Muscle layer of duodenum (tissue), 2 donors: ENCODE measurements around the gene CFAP97D2.

Experiments used
- H3K27ac ChIP-seq: one replicate; pipeline ENCODE4 v1.7.0; 2013; ENCODE audit warnings: mild to moderate bottlenecking, low read length
- H3K27me3 ChIP-seq: one replicate; pipeline ENCODE4 v1.7.0; 2013; ENCODE audit warnings: low read depth, mild to moderate bottlenecking, control low read depth, low read length
- H3K36me3 ChIP-seq, 2 donors: one replicate each; pipeline ENCODE4 v1.7.0; 2013; ENCODE audit warnings: low read length in 2 of 2, control low read depth in 1 of 2, mild to moderate bottlenecking in 1 of 2; ENCODE audit not compliant: insufficient read depth in 2 of 2, control insufficient read depth in 1 of 2
- H3K4me1 ChIP-seq, 2 donors: one replicate each; pipeline ENCODE4 v1.7.0; 2013; ENCODE audit warnings: low read length in 2 of 2, mild to moderate bottlenecking in 2 of 2, control low read depth in 1 of 2, moderate library complexity in 1 of 2; ENCODE audit not compliant: insufficient read depth in 2 of 2, control insufficient read depth in 1 of 2
- H3K4me3 ChIP-seq, 2 donors: one replicate each; pipeline ENCODE4 v1.7.0; 2013; ENCODE audit warnings: low read length in 2 of 2, low read depth in 1 of 2, mild to moderate bottlenecking in 1 of 2
- H3K9me3 ChIP-seq, 2 donors: one replicate each; pipeline ENCODE4 v1.7.0; 2013; ENCODE audit warnings: low read length in 2 of 2, control low read depth in 1 of 2, mild to moderate bottlenecking in 1 of 2; ENCODE audit not compliant: control insufficient read depth in 1 of 2
- donor health status: healthy.

Gene CFAP97D2

GRCh38 chr13:114211446-114212157 lies 32.5 kb downstream of the CFAP97D2 start:
- no peaks in the 10 kb centered on the region for H3K27me3 ChIP-seq

GRCh38 chr13:114212158-114212495 lies 33.1 kb downstream of the CFAP97D2 start:
- no peak overlapping the region for H3K4me3 ChIP-seq
- H3K27ac ChIP-seq = no peak overlapping the region
- H3K27me3 ChIP-seq = no peaks in the 10 kb centered on the region
- no peaks in the 10 kb centered on the region for H3K4me1 ChIP-seq
- no peaks in the 10 kb centered on the region for H3K9me3 ChIP-seq
- H3K36me3 ChIP-seq = no peaks in the 10 kb centered on the region

More at GRCh38 chr13:114211446-114212157, 32.5 kb downstream of the CFAP97D2 start:
- Histone ChIP-seq H3K4me3 (no peak overlapping the region), H3K4me1 (no peaks in the 10 kb centered on the region), H3K9me3 (no peaks in the 10 kb centered on the region), H3K27ac (no peak overlapping the region), H3K36me3 (no peaks in the 10 kb centered on the region)

- Histone ChIP-seq H3K9me3 (no peaks in the 10 kb centered on the region), H3K4me3 (no peak overlapping the region), H3K36me3 (no peaks in the 10 kb centered on the region), H3K27me3 (no peaks in the 10 kb centered on the region), H3K27ac (no peak overlapping the region), H3K4me1 (no peaks in the 10 kb centered on the region)
These were observed 34.9 kb downstream of the CFAP97D2 start for GRCh38 chr13:114213980-114214379.

GRCh38 chr13:114219392-114219791 lies 40.3 kb downstream of the CFAP97D2 start:
- no peak overlapping the region for H3K27ac ChIP-seq
- H3K4me3 ChIP-seq = no peak overlapping the region
- H3K36me3 ChIP-seq = no peaks in the 10 kb centered on the region
- no peaks in the 10 kb centered on the region for H3K4me1 ChIP-seq
- H3K9me3 ChIP-seq = no peaks in the 10 kb centered on the region
- no peaks in the 10 kb centered on the region for H3K27me3 ChIP-seq

GRCh38 chr13:114222461-114222968 lies 43.5 kb downstream of the CFAP97D2 start:
- H3K9me3 ChIP-seq = no peaks in the 10 kb centered on the region
- no peaks in the 10 kb centered on the region for H3K36me3 ChIP-seq
- no peak overlapping the region for H3K4me3 ChIP-seq
- peak overlapping the region; percentile 39 for H3K27ac ChIP-seq
- H3K4me1 ChIP-seq = no peaks in the 10 kb centered on the region
- no peaks in the 10 kb centered on the region for H3K27me3 ChIP-seq

GRCh38 chr13:114224201-114224600 lies 45.1 kb downstream of the CFAP97D2 start:
- Histone ChIP-seq H3K27me3 (no peaks in the 10 kb centered on the region), H3K9me3 (no peaks in the 10 kb centered on the region), H3K36me3 (no peaks in the 10 kb centered on the region), H3K27ac (no peak overlapping the region), H3K4me1 (no peaks in the 10 kb centered on the region), H3K4me3 (no peak overlapping the region)

GRCh38 chr13:114225610-114226009 lies 46.6 kb downstream of the CFAP97D2 start:
- no peaks in the 10 kb centered on the region for H3K4me1 ChIP-seq
- no peaks in the 10 kb centered on the region for H3K9me3 ChIP-seq
- H3K36me3 ChIP-seq = no peaks in the 10 kb centered on the region
- no peak overlapping the region for H3K4me3 ChIP-seq
- no peak overlapping the region for H3K27ac ChIP-seq
- no peaks in the 10 kb centered on the region for H3K27me3 ChIP-seq

- no peaks in the 10 kb centered on the region for H3K9me3 ChIP-seq
- H3K27ac ChIP-seq = no peak overlapping the region
- no peak overlapping the region for H3K4me3 ChIP-seq
These were observed 47.0 kb downstream of the CFAP97D2 start for GRCh38 chr13:114226088-114226487.

GRCh38 chr13:114226699-114227323 lies 47.8 kb downstream of the CFAP97D2 start:
- Histone ChIP-seq H3K36me3 (no peaks in the 10 kb centered on the region), H3K9me3 (no peaks in the 10 kb centered on the region), H3K4me1 (no peaks in the 10 kb centered on the region), H3K27ac (no peak overlapping the region), H3K27me3 (no peaks in the 10 kb centered on the region), H3K4me3 (no peak overlapping the region)

More at GRCh38 chr13:114226088-114226487, 47.0 kb downstream of the CFAP97D2 start:
- Histone ChIP-seq H3K36me3 (no peaks in the 10 kb centered on the region), H3K27me3 (no peaks in the 10 kb centered on the region), H3K4me1 (no peaks in the 10 kb centered on the region)

GRCh38 chr13:114227528-114227927 lies 48.5 kb downstream of the CFAP97D2 start:
- Histone ChIP-seq H3K36me3 (no peaks in the 10 kb centered on the region), H3K27me3 (no peaks in the 10 kb centered on the region), H3K4me3 (no peak overlapping the region), H3K4me1 (no peaks in the 10 kb centered on the region), H3K9me3 (no peaks in the 10 kb centered on the region), H3K27ac (no peak overlapping the region)

- Histone ChIP-seq H3K27ac (no peak overlapping the region), H3K4me1 (no peaks in the 10 kb centered on the region), H3K27me3 (no peaks in the 10 kb centered on the region), H3K4me3 (no peak overlapping the region), H3K9me3 (no peaks in the 10 kb centered on the region), H3K36me3 (no peaks in the 10 kb centered on the region)
These were observed 49.1 kb downstream of the CFAP97D2 start for GRCh38 chr13:114228176-114228575.
